CD14-positive monocyte (primary cell): ENCODE measurements around the gene LCOR. TPM values are rescaled to one million over a fixed set of nuclear protein-coding genes. Genes with fewer than 3 reads are reported as not detected.

Experiments
- DNase-seq, 3 donors: peaks; one replicate each; pipeline ENCODE4 v3.0.0-alpha.2; 2011 to 2022
- H2AFZ ChIP-seq: 2 replicates; pipeline ENCODE4 v1.6.0; 2012; ENCODE audit warnings: mild to moderate bottlenecking, low read depth, low read length, inconsistent platforms; ENCODE audit not compliant: insufficient read depth, poor library complexity, severe bottlenecking
- H3K27ac ChIP-seq, 2 donors: 1 replicate in 1 of 2; 2 replicates in 1 of 2; pipeline ENCODE4 v1.5.1; 2012 to 2013; ENCODE audit warnings: low read length in 2 of 2, control low read depth in 1 of 2, inconsistent platforms in 1 of 2, low read depth in 1 of 2, mild to moderate bottlenecking in 1 of 2
- H3K27me3 ChIP-seq, 2 donors: one replicate each; pipeline versions ENCODE4 v1.6.0 to v1.6.1; 2011 to 2013; ENCODE audit warnings: low read length in 2 of 2; ENCODE audit not compliant: control insufficient read depth in 2 of 2, insufficient read depth in 2 of 2
- H3K36me3 ChIP-seq, 2 donors: replicated peaks in 1 of 2; 1 replicate in 1 of 2; 2 replicates in 1 of 2; pipeline versions ENCODE4 v1.5.1 to v1.6.1; 2012 to 2013; ENCODE audit warnings: low read length in 2 of 2, control low read depth in 1 of 2, inconsistent platforms in 1 of 2, mild to moderate bottlenecking in 1 of 2; ENCODE audit not compliant: insufficient read depth in 2 of 2, control insufficient read depth in 1 of 2
- H3K4me1 ChIP-seq, 2 donors: 1 replicate in 1 of 2; 2 replicates in 1 of 2; pipeline versions ENCODE4 v1.5.1 to v1.6.1; 2012 to 2013; ENCODE audit warnings: low read length in 2 of 2, control low read depth in 1 of 2, inconsistent platforms in 1 of 2, mild to moderate bottlenecking in 1 of 2, moderate library complexity in 1 of 2; ENCODE audit not compliant: insufficient read depth in 2 of 2, control insufficient read depth in 1 of 2
- H3K4me2 ChIP-seq: replicated peaks from 2 replicates; pipeline ENCODE3; 2012; ENCODE audit warnings: low read length, moderate library complexity, mild to moderate bottlenecking; ENCODE audit not compliant: poor library complexity, severe bottlenecking; ENCODE audit errors: extremely low read depth
- H3K4me3 ChIP-seq, 3 experiments: fragments of 200-600 bp in 1 of 3; sonication (generic) in 1 of 3; replicated peaks in 1 of 3; 1 replicate in 2 of 3; 2 replicates in 1 of 3; pipeline ENCODE4 v1.5.1; 2011 to 2013; ENCODE audit warnings: low read length in 3 of 3, mild to moderate bottlenecking in 3 of 3, control low read depth in 2 of 3, low read depth in 2 of 3, inconsistent platforms in 1 of 3, moderate library complexity in 1 of 3
- H3K79me2 ChIP-seq: 2 replicates; pipeline ENCODE4 v1.6.0; 2012; ENCODE audit warnings: mild to moderate bottlenecking, control low read depth, inconsistent platforms, low read length, moderate library complexity; ENCODE audit not compliant: insufficient read depth
- H3K9ac ChIP-seq: 2 replicates; pipeline ENCODE4 v1.6.0; 2017; ENCODE audit warnings: low read length, mild to moderate bottlenecking; ENCODE audit not compliant: insufficient read depth, poor library complexity, severe bottlenecking
- H3K9me3 ChIP-seq, 2 donors: replicated peaks in 1 of 2; 1 replicate in 1 of 2; 2 replicates in 1 of 2; pipeline versions ENCODE4 v1.5.1 to v1.6.1; 2012 to 2013; ENCODE audit warnings: low read length in 2 of 2, control low read depth in 1 of 2; ENCODE audit not compliant: control insufficient read depth in 1 of 2, insufficient read depth in 1 of 2
- H4K20me1 ChIP-seq: 2 replicates; pipeline ENCODE4 v1.6.0; 2012; ENCODE audit warnings: mild to moderate bottlenecking, low read length, control low read depth, moderate library complexity; ENCODE audit not compliant: insufficient read depth
- H3K27ac Mint-ChIP-seq, 7 donors: one replicate each; pipeline ENCODE4 v1.8.0; 2020; ENCODE audit warnings: mild to moderate bottlenecking in 7 of 7, mixed read lengths in 7 of 7, moderate library complexity in 6 of 7, inconsistent platforms in 2 of 7
- H3K27me3 Mint-ChIP-seq, 3 donors: one replicate each; pipeline ENCODE4 v1.8.0; 2021 to 2022; ENCODE audit warnings: low read depth in 3 of 3, mild to moderate bottlenecking in 3 of 3, mixed read lengths in 3 of 3, moderate library complexity in 3 of 3, inconsistent platforms in 1 of 3
- H3K36me3 Mint-ChIP-seq, 2 donors: one replicate each; pipeline ENCODE4 v1.8.0; 2020; ENCODE audit warnings: mixed read lengths in 2 of 2, inconsistent platforms in 1 of 2, mild to moderate bottlenecking in 1 of 2
- H3K4me1 Mint-ChIP-seq: one replicate; pipeline ENCODE4 v1.8.0; 2020; ENCODE audit warnings: mild to moderate bottlenecking, mixed read lengths
- H3K4me3 Mint-ChIP-seq, 2 donors: one replicate each; pipeline ENCODE4 v1.8.0; 2020; ENCODE audit warnings: mild to moderate bottlenecking in 2 of 2, mixed read lengths in 2 of 2, moderate library complexity in 1 of 2
- H3K9me3 Mint-ChIP-seq, 7 donors: one replicate each; pipeline ENCODE4 v1.8.0; 2020 to 2022; ENCODE audit warnings: mixed read lengths in 7 of 7, mild to moderate bottlenecking in 6 of 7, moderate library complexity in 6 of 7, inconsistent platforms in 2 of 7
- WGBS: methylation state at CpG from one replicate; pipeline ENCODE4 v1.1.5; 2013; ENCODE audit warnings: missing lambda C conversion rate; ENCODE audit not compliant: insufficient coverage; 5-methylcytosine and 5-hydroxymethylcytosine counted together
- intact Hi-C, 2 donors: fragments of 100-400 bp; cut with micrococcal nuclease; formaldehyde crosslinking; loops; one replicate each; pipeline versions ENCODE4 v1.15.0 to v1.15.1; 2023
- polyA plus RNA-seq, 3 donors: library from polyadenylated mRNA; depleted of rRNA in 1 of 3; unstranded in 2 of 3; stranded (reverse) in 1 of 3; fragments of 300-500 nt in 2 of 3; fragments of >200 nt in 1 of 3; fragmentation: Illumina TruSeq in 2 of 3; gene quantifications; 1 replicate in 2 of 3; 2 replicates in 1 of 3; pipeline ENCODE4 v1.2.3, GENCODE V29; 2012 to 2021
- TF ChIP-seq, protein P1 (sequence below): fragments of 200-600 bp; IDR thresholded peaks from one replicate; pipeline ENCODE4 v1.8.0; 2022; ENCODE audit warnings: antibody characterized with exemption, mild to moderate bottlenecking

LCOR gene
- polyA plus RNA-seq, 3 donors = 5.7 to 11.8 (median 10.0) TPM

DNA sequence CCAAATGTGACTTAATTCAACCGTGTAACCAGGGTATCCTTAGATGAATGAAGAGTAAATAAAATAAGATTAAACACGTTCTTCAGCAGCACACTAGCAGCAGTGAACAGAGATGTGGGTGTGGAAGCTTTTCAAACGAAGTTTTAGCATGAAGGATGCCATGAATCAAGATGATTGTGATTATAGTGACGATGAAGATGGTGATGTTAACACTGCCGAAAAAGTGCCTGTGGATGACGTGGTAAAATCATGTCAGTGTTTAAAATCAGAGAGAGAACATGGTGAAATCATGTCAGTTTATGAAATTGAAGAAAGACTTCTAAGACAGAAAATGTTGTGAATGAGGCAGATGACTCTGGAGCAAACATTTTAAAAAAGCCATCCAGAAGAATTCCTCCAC lies 19.2 kb downstream of the LCOR start:
- H3K4me3 Mint-ChIP-seq = no peak overlapping the region
- H3K36me3 Mint-ChIP-seq = peaks cover 19 to 37% of the 10 kb centered on the region in 2 donors
- TF ChIP-seq, protein P1, sequence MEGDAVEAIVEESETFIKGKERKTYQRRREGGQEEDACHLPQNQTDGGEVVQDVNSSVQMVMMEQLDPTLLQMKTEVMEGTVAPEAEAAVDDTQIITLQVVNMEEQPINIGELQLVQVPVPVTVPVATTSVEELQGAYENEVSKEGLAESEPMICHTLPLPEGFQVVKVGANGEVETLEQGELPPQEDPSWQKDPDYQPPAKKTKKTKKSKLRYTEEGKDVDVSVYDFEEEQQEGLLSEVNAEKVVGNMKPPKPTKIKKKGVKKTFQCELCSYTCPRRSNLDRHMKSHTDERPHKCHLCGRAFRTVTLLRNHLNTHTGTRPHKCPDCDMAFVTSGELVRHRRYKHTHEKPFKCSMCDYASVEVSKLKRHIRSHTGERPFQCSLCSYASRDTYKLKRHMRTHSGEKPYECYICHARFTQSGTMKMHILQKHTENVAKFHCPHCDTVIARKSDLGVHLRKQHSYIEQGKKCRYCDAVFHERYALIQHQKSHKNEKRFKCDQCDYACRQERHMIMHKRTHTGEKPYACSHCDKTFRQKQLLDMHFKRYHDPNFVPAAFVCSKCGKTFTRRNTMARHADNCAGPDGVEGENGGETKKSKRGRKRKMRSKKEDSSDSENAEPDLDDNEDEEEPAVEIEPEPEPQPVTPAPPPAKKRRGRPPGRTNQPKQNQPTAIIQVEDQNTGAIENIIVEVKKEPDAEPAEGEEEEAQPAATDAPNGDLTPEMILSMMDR = no peak

GRCh38 chr10:96856317-96856716 lies 24.2 kb downstream of the LCOR start:
- Histone ChIP-seq H2AFZ (no peak overlapping the region), H3K79me2 (peaks cover 100% of the 10 kb centered on the region), H3K9me3 (no peaks in the 10 kb centered on the region), H3K27ac (no peak overlapping the region), H3K4me1 (no peaks in the 10 kb centered on the region), H4K20me1 (peaks cover 100% of the 10 kb centered on the region), H3K4me2 (no peak overlapping the region), H3K9ac (no peak overlapping the region), H3K27me3 (no peaks in the 10 kb centered on the region), H3K4me3 (no peak overlapping the region), H3K36me3 (peaks cover 13 to 39% of the 10 kb centered on the region in 2 donors)
- 100% methylated on average over 2 of the region's 3 CpGs for WGBS
- Mint-ChIP-seq H3K27ac (peak overlapping the region in 3 of 7 donors; percentile 51 to 68 (median 65)), H3K27me3 (no peaks in the 10 kb centered on the region), H3K36me3 (peaks cover 29 to 57% of the 10 kb centered on the region in 2 donors), H3K4me3 (no peak overlapping the region), H3K4me1 (peaks cover 14% of the 10 kb centered on the region), H3K9me3 (no peaks in the 10 kb centered on the region)
- DNase-seq = no peak
- TF ChIP-seq, protein P1 = no peak
- intact Hi-C loops = no loop called here

More for the DNA sequence above, 19.2 kb downstream of the LCOR start:
- intact Hi-C loops = no loop called here
- Histone ChIP-seq H3K9me3 (no peaks in the 10 kb centered on the region), H3K27ac (no peak overlapping the region), H3K4me3 (no peak overlapping the region), H3K79me2 (peaks cover 100% of the 10 kb centered on the region), H2AFZ (no peak overlapping the region), H3K4me1 (no peaks in the 10 kb centered on the region), H4K20me1 (peaks cover 100% of the 10 kb centered on the region), H3K4me2 (no peak overlapping the region), H3K9ac (no peak overlapping the region), H3K36me3 (peaks cover 3 to 16% of the 10 kb centered on the region in 2 donors), H3K27me3 (no peaks in the 10 kb centered on the region)
- peak overlapping the region in 1 of 7 donors; percentile 2 for H3K27ac Mint-ChIP-seq
- H3K9me3 Mint-ChIP-seq = no peaks in the 10 kb centered on the region
- H3K27me3 Mint-ChIP-seq = no peaks in the 10 kb centered on the region
- no peak for DNase-seq
- WGBS = 100% methylated on average over 3 of the region's 6 CpGs
- H3K4me1 Mint-ChIP-seq = peaks cover 10% of the 10 kb centered on the region
